NCI-H510A treated with DMSO at 0.1 percent for 48 hours (cell line): Measurements from ENCODE around the gene SORBS1.

Source experiments
- DNase-seq: peaks from one replicate; lab custom pipeline; 2025; lab: John Stamatoyannopoulos, UW

SORBS1 gene

DNA sequence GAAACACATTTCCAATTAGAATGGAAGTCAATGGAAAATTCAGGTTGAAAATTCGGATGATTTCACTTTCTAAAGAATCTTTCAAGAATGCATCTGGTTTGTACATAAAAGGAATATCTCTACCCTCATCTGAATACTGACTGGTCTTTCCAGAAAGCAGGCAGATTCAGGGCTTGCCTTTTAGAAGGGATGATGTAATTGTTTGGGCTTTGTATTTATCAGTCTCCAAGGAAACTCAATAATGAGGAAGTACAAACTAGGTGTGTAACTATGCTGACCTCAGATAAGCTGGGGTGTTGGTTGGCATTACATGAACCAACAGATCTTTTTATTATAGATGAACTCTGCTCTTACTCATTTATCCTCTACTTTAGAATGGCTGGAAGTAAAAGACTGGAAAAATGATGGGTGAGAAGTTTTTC lies 294.5 kb downstream of the SORBS1 start:
- no peak for DNase-seq

DNA sequence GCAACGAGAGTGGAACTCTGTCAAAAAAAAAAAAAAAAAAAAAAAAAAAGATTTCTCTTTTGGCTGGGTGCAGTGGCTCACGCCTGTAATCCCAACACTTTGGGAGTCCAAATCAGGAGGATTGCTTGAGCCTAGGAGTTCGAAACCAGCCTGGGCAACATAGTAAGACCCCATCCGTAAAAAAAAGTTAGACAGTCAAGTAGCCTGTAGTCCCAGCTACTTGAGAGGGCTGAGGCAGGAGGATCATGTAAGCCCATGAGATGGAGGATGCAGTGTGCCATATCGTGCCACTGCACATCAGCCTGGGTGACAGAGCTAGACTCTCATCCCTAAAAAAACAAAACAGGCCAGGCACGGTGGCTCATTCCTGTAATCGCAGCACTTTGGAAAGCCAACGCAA lies 295.6 kb downstream of the SORBS1 start:
- no peak for DNase-seq

DNA sequence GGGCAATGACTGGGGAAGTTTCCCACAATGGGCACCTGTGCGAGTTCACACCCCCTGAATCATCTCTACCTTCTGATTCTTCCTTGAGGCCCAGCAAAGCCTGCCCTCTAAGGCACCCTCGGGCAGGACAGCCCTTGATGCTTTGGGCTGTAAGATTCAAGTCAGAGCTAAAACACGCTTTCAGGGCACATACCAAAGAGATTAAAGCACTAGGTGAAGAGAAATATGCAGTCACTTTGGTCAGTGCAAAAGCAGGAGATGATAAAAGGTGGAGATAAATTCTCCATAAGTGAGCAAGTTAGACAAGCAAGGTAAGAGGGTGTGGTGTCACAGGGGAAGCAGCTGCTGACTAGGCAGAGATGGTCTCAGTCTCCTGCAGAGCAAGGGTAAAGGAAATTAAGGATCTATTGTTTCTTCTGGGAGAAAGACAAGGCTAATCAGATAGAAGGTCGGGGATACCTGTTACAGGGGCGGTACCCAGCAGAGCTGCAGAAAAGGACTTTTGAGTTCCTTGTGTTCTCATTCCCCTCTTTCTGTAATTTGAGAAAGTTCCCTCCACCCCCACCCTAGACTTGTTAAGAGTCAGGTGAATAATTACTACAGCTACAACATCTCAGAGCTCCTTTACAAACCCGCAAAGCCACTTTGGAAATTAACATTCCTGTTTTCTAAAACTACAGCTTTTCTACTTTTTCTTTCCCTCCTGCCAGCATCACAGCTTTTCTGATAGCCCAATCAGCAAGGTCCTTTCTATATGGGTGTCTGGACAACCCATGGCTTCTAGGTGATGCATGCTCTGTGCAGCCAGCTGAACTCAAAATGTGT lies 296.7 kb downstream of the SORBS1 start:
- peak; percentile 51 for DNase-seq

DNA sequence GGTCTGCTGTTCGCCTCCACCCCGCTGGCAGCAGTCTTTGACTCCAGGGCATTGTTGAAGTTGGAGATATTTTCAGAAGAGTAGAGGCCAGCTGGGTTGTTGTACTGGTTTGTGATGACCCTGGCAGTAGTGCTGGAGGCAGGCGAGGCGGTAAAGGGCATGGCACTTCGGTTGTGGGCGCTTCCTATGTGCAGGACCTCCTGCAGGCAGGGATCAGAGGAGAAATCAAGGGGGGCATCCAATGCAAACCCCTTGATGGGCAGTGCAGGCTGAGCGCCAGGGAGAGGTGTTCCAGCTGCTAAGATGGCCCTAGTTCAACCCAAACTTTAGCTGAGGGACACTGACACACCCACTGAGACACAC lies 297.3 kb downstream of the SORBS1 start:
- DNase-seq = no peak

DNA sequence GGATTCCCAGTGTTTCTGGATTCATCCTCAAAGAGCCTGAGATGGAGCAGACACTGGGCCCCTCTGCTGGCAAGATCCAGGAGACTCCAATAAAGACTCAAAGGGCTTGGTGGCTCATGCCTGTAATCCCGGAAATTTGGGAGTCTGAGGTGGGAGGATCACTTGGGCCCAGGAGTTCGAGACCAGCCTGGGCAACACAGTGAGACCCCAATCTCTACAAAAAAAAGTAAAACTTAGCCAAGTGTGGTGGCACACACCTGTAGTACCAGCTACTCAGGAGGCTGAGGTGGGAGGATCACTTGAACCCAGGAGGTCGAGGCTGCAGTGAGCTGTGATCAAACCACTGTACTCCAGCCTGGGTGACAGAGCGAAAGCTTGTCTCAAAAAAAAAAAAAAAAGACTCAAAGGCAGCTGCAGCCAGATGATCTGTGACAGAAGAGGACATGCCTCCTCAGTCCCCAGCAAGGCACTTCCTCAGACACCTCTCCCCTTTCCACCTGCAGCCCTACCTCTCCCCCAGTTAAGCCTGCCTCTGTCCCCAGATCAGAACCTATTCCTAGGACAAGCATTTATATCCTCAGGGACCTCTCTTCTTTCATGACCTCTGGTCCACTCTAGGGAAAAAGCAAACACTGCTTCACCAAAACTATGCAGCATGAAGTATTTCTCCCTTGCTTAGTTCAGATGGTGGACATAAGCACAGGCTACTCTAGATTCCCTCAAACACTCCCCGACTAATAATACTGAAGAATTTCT lies 298.2 kb downstream of the SORBS1 start:
- DNase-seq = no peak

DNA sequence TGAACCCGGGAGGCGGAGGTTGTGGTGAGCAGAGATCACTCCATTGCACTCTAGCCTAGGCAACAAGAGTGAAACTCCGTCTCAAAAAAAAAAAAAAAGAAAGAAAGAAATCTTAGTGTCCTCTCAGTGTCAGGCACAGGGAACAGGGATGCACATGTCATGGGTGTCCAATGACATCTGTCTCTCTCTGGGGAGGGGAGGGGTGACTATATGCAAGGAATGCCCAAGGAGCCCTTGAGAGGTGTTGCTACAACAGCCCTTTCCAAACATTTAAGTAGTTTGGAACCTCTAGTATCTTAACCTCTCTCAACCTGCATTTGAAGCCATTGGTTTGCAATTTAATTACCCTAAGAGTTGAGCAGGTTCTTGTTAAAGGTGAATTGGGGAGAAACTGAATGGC lies 299.2 kb downstream of the SORBS1 start:
- no peak for DNase-seq
